Eye (tissue), 1 donor: ENCODE results near the gene BTBD6.

Source experiments
- DNase-seq: peaks from one replicate; pipeline ENCODE4 v3.0.0-alpha.2; 2015

The BTBD6 gene

GRCh38 chr14:105211758-105212089 is 36.6 kb upstream of the BTBD6 start:
- DNase-seq, result no peak

DNA sequence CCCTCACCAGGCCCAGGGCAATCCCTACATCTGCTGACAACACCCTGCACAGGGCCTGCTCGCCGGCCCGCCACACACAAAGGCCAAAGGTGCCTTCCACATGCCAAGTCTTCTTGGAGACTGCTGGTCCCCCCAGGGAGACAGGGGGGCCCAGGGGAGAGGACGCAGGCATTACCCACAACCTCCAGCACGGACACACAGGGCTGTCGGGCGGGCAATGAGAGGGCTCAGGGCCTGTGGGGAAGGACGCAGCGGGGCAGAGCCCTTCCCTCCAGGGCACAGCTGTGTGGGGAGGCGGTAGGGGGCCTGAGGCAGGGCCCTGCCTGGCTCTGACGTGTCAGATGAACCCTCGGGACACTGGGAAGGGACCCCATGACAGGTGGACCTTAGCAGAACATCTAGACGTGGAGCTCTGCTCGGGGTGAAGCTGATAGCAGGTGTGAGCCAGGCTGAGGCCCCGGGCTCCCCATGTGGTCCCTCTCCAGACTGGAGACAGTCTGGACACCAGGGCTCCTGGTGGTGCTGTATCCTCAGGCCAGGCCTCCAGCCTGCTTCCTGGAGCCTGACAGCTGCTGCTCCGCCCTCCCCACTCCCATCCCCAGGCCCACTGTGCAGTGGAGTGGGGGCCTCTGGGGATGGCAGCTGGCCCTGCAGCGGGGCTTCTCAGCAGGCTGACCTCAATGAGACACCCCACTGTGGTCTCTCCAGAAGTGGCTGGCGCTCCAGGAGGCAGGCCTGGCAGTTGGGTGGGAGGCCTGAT is 35.6 kb upstream of the BTBD6 start:
- DNase-seq, result peak; percentile 77

GRCh38 chr14:105213361-105213760 is 35.0 kb upstream of the BTBD6 start:
- no peak for DNase-seq

DNA sequence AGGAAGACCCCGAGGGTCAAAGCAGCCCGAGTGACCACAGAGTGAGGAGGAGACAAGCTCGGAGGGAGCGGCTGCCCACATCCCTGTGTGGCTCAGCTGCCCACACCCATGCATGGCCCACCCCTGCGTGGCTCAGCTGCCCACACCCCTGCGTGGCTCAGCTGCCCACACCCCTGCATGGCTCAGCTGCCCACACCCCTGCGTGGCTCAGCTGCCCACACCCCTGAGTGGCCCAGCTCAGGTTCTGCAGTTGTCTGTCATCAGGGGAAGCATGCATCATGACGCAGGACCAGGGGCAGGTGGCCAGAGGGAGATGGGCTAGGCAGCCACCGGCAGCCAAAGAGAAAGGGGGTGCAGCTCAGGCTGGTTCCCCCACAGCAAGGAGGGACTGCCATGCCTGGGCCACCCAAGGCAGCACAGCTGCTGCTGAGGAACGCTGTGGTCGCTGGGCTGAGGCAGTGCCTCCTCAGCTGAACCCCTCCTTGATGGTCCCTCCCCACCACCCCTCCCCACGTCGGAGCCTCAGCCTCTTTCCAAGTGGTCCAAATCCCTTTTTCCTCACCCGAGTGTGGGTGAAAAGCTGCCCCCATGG is 33.9 kb upstream of the BTBD6 start:
- DNase-seq, result peak; percentile 21

- no peak for DNase-seq
These were observed 32.7 kb upstream of the BTBD6 start for GRCh38 chr14:105215602-105216001.

DNA sequence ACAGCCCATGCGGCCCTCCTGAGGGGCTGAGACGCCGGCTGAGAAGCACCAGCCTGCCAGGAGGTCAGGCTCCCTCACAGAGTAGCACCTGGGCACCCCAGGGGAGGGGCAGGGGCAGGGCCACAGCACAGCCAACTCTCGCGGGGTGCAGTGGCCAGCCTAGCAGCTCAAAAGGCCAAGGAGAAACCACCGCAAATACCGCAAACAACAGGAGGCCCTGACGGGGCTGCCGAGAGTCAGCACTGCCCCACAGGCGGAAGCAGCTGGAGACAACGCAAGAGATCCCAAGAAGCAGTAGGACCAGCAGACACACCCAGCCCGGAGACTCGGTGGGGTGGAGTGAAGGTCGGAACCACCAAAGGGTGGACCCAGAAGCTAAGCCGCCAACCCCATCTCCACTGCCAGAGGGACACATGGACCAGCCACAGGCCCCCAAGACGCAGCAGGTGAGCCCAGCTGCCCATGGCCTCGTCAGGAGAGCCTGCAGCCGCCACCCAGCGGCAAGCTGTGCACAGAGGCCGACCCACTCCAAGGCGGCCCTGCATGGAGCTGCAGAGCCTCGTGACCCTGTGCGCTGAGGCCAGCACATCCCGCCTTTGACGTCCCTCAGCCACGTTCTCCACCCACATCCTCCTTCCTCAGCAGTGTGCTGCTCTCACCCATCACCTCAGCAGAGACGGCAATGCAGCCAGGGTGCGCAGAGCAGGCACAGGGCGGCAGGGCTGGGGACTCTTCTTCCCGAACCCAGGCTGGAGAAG is 31.7 kb upstream of the BTBD6 start:
- peak; percentile 7 for DNase-seq

GRCh38 chr14:105217774-105218173 is 30.6 kb upstream of the BTBD6 start:
- DNase-seq, result no peak

- no peak for DNase-seq
These were observed 29.7 kb upstream of the BTBD6 start for GRCh38 chr14:105218611-105219010.

DNA sequence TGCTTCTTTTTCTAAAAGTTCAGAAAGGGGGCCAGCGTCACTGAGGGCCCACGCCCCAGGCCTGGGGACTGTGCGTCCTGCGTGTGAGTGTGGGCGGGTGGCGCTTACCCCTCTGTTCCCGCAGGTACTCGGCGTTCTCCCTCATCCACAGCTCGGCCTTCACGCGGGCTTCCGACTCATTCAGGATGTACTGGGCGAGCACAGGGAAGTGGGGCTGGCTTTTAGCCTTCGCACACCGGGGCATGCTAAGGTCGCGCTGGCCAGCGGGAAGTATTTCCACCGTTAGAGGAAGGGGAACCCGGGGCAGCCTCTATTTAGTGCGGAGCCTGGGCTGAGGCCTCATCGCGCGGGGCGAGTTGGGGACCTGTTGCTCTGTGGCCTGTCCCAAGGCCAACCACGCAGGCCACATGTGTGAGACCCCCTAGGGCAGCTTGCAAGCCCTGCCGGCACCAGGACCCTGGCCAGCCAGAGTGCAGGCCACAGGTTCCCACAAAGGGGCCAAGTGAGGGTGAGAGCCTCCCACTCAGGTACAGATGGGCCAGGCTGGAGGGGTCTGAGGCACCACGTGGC is 29.2 kb upstream of the BTBD6 start:
- no peak for DNase-seq

DNA sequence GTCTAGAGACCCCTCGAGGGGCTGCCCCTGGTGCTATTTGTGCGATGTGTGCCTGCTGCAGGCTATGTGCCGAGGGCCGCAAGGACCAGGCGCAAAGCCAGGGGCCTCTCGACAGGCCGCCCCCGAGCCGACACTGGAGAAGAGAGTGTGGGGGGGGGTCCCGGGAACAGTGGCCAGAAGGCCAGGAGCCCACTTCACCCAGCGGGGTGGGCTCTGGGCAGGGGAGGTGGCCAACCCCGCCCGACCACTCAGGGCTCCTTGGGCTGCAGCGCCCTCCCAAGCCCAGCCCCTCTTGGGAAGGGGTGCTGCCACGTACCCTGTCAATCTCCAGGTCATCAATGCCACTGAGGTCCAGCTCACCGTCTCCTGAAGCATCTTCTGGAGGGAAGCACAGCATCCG is 28.6 kb upstream of the BTBD6 start:
- DNase-seq, result no peak

GRCh38 chr14:105220699-105221597 is 27.4 kb upstream of the BTBD6 start:
- DNase-seq, result no peak

DNA sequence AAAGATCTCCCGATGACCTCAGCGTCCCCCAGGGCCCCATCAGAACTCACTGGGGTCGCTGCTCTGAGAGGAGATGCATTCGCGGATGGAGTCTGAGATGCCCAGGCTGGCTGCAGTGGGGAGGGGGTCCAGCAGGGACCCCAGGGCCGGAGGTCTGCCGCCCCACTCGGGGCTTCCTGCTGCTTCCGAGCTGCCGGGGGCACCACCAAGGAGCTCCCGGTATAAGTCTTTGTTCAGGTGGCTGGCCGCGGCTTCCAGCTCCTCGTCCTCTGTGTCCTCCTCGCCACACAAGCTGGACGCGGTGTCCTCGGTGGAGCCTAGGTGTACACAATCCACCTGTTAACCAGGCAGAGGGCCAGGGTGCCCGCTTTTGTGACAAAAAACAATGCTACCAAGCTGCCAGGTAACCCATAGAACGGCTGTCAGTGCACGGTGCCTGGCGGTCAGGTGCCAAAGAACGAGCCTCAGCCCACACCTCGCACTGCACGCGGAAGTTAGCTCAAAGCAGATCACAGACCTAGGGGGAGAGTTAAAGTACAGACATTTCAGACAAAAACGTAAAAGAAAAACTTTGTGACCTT is 26.6 kb upstream of the BTBD6 start:
- DNase-seq, result no peak

GRCh38 chr14:105223260-105223659 is 25.1 kb upstream of the BTBD6 start:
- no peak for DNase-seq

DNA sequence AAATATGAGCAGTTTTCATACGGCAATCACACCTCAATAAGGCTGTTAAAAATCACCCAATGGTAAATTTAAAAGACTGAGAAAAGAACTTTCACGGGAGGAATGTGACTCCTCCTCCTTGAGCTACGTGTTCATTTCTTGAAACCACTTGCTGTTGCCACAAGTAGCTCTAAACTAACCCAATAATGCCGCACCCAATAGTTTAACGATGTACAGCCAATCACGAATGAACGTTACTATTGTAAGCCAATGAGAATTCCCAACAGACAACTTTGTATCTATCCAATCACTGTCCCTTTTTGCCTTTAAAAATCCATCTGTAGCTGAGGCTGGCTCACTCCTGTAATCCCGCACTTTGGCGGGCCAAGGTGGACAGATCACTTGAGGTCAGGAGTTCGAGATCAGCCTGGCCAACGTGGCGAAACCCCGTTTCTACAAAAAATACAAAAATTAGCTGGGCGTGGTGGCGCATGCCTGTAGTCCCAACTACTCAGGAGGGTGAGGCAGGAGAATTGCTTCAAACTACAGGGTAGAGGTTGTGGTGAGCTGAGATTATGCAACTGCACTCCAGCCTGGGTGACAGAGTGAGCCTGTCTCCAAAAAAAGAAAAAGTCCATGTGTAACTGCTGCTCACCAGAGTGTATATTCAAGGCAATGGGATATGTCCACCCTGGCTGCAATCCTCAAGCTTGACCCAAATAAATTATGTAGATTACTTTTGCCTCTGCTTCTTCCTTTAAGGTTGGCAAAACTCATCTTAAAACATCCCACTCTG is 24.4 kb upstream of the BTBD6 start:
- no peak for DNase-seq

GRCh38 chr14:105224845-105225570 is 23.3 kb upstream of the BTBD6 start:
- no peak for DNase-seq

DNA sequence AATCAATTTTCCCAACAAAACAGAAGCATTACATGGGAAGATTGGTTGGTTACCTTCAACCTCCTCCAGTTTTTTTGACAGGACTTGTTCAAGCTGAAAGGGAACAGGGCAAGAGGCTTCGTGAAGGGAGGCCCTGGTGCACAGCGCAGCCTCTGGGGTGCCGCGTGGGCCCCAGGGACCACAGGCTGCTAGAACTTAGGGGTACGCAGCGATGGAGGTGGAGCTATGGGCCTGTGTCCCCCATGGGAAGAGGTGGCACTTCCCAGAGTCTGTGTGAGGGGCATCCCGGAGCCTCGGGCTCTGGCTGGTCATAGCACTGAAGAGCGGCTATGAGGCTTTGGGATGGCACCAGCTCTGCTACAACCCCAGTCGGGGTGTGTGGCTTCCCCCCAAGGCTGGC is 22.1 kb upstream of the BTBD6 start:
- no peak for DNase-seq

DNA sequence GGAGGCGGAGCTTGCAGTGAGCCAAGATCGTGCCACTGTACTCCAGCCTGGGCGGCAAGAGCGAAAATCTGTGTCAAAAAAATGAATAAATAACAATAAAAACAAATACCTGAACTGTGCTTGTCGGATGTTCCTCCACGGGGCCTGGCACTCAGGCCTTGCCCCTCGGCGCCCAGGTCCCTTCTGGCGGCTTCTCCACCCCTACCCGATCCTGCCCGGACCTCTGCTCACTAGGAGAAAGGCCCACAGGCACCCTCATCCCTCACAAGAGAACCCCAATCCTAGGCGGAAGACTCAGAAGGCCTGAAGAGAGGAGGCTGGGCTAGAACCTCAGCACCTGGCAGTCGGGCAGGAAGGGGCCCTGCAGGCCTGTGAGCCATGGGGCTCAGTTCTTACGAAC is 21.0 kb upstream of the BTBD6 start:
- no peak for DNase-seq

GRCh38 chr14:105228562-105228961 is 19.8 kb upstream of the BTBD6 start:
- no peak for DNase-seq

- no peak for DNase-seq
These were observed 19.2 kb upstream of the BTBD6 start for GRCh38 chr14:105229099-105229655.

DNA sequence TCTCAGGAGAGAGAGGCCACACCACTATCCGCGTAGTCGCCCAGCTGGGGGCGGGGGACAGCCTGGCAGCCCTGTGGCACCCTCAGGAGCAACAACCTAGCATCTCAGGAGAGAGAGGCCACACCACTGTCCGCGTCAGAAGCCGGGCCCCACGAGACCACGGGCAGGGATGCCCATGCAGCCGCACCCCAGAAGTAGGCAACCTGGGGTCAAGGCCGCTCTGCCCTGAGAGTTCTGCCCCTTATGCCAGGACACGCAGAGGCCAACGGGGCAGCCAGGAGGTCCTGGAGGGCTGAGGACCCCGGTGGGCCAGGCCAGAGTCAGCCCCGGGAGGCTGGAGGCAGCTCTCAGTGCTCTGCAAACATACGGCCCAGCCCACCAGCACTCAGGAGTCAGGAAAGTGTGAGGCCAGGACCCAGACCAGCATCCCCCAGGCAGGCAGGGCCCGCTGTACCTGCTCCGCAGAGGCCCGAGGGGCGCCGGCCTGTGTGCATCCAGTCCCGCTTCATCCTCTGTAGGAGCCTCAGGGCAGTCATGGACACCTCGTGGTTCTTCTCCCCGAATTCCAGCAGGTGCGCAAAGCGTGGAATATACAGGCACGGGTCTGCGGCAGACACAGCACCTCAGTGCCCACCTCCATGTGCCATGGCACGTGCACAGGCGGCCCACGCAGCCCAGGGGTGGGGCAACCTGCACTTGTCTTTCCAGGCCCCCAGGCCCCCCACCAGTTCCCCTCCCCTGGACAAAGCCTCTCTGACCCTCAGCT is 7.3 kb upstream of the BTBD6 start:
- no peak for DNase-seq
